ENCODE data around the gene ARHGEF7.

DNA sequence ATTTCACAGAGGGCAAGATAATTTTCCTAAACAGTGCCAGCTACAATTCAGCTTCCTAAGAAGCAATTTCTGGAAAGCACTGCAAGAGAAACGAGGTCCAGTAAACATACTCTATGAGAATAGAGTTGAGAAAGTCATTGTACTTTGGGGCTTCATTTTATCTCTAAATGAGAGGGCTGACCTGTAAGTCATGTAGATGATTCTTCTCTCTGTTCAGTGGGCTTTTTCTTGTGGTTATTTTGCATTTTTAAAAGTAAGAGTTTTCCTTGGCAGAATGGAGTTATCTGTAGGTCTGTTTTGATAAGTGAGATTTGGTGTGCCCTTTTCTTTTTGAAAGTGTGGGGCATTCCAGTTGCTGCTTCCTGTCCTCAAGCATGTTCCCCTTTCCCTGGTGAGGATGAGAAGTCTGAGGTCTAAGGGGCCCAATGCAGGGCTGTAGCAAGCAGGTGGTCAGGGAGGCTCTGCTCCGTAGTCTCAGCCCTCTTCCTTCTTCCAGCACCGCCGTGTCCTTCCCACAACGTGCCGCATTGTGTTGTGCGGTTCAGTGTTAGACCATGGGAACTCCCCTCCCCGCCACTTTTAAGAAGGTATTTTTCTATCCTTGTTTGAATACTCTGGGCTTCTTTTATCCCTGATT lies 86.3 kb downstream of the ARHGEF7 start:
- TF ChIP-seq, protein P1, sequence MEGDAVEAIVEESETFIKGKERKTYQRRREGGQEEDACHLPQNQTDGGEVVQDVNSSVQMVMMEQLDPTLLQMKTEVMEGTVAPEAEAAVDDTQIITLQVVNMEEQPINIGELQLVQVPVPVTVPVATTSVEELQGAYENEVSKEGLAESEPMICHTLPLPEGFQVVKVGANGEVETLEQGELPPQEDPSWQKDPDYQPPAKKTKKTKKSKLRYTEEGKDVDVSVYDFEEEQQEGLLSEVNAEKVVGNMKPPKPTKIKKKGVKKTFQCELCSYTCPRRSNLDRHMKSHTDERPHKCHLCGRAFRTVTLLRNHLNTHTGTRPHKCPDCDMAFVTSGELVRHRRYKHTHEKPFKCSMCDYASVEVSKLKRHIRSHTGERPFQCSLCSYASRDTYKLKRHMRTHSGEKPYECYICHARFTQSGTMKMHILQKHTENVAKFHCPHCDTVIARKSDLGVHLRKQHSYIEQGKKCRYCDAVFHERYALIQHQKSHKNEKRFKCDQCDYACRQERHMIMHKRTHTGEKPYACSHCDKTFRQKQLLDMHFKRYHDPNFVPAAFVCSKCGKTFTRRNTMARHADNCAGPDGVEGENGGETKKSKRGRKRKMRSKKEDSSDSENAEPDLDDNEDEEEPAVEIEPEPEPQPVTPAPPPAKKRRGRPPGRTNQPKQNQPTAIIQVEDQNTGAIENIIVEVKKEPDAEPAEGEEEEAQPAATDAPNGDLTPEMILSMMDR (conservative IDR thresholded peaks at IDR 0.05), result no peak
- TF ChIP-seq ZFX (IDR thresholded peaks at IDR 0.05), result no peak

Measured in C4-2B (cell line).